ENCODE data around the gene AUP1. TPM values are rescaled to one million over a fixed set of nuclear protein-coding genes. Genes with fewer than 3 reads are reported as not detected.

AUP1 gene
- total RNA-seq, 1 experiment from 2014 or later: 91.5 TPM

GRCh38 chr2:74502720-74503505, 26.6 kb downstream of the AUP1 start:
- Histone ChIP-seq H2BK120ac (ENCODE audit: low read depth, low read length, poor library complexity, severe bottlenecking) (no peak overlapping the region), H2AFZ (ENCODE audit: low read length) (no peak overlapping the region), H3K79me2 (ENCODE audit: insufficient read depth, low read length) (no peaks in the 10 kb centered on the region), H4K91ac (ENCODE audit: insufficient read length, low read depth, low read length) (no peak overlapping the region), H3K27me3 (ENCODE audit: insufficient read depth, low read length) (peaks cover 73% of the 10 kb centered on the region), H3K18ac (ENCODE audit: insufficient read length, low read depth, low read length) (no peak overlapping the region), H4K5ac (ENCODE audit: insufficient read length, low read depth, low read length) (no peak overlapping the region), H3T11ph (ENCODE audit: low read length) (no peak overlapping the region), H3K4ac (ENCODE audit: low read depth, low read length) (no peak overlapping the region), H3K27ac (ENCODE audit: insufficient read length, low read depth, low read length) (no peak overlapping the region), H3K23me2 (ENCODE audit: insufficient read length, low read depth, low read length, poor library complexity, severe bottlenecking) (peaks cover 35% of the 10 kb centered on the region), H2BK5ac (ENCODE audit: insufficient read length, low read length) (no peak overlapping the region), H2BK12ac (ENCODE audit: insufficient read length, low read depth, low read length) (no peak overlapping the region), H4K20me1 (ENCODE audit: control insufficient read depth, insufficient read depth, insufficient read length) (no peaks in the 10 kb centered on the region), H3K14ac (ENCODE audit: insufficient read depth, low read length) (no peak overlapping the region), H3K23ac (ENCODE audit: insufficient read length, low read depth, low read length) (no peak overlapping the region), H3K4me2 (ENCODE audit: insufficient read depth, insufficient read length, low read length) (peak overlapping the region; percentile 54), H3K56ac (ENCODE audit: insufficient read length, low read depth, low read length) (no peak overlapping the region), H4K8ac (replicated peaks; ENCODE audit: insufficient read length, low read depth, low read length) (no peak overlapping the region), H3K79me1 (ENCODE audit: insufficient read depth, low read depth, low read length, poor library complexity, severe bottlenecking) (no peaks in the 10 kb centered on the region), H3K9me3 (ENCODE audit: control insufficient read depth, low read depth, low read length) (no peaks in the 10 kb centered on the region), H2BK15ac (ENCODE audit: low read depth, low read length) (no peak overlapping the region), H2AK5ac (ENCODE audit: insufficient read length, low read length) (no peak overlapping the region), H3K9ac (ENCODE audit: extremely low read depth, insufficient read length, low read length) (no peak overlapping the region), H3K4me1 (ENCODE audit: insufficient read depth, low read length) (peaks cover 4% of the 10 kb centered on the region; the same call in 1 of the 2 replicates), H2BK20ac (ENCODE audit: low read depth, low read length, poor library complexity, severe bottlenecking) (no peak overlapping the region)
- Mint-ChIP-seq H3K36me3 (ENCODE audit: insufficient read depth in 1 of 3, low read depth in 3 of 3) (peaks cover 24 to 33% (median 24%) of the 10 kb centered on the region in 3 experiments), H3K4me3 (peak overlapping the region; percentile 72 to 85), H3K9me3 (peaks cover 3 to 5% of the 10 kb centered on the region in 2 experiments; a peak in 3 of 5 replicates), H3K4me1 (peaks cover 56 to 65% of the 10 kb centered on the region in 2 experiments), H3K27ac (no peak overlapping the region), H3K27me3 (ENCODE audit: low read depth) (peaks cover 83% of the 10 kb centered on the region)
- peak; percentile 82 for DNase-seq
- WGBS (ENCODE audit: extremely low coverage, insufficient read length, low lambda C conversion rate): no CpG with 5 or more reads among the region's 67 CpGs
- TF ChIP-seq CTCF (conservative IDR thresholded peaks at IDR 0.05): peak; percentile 36; the same call in 2 of the 3 replicates

All from H9 (cell line).